NCI-H1694 treated with DMSO at 0.1 percent for 48 hours (cell line): Measurements from ENCODE around the gene GPR183.

Experiments
- DNase-seq: peaks from one replicate; lab custom pipeline; 2025; lab: John Stamatoyannopoulos, UW

The GPR183 gene

DNA sequence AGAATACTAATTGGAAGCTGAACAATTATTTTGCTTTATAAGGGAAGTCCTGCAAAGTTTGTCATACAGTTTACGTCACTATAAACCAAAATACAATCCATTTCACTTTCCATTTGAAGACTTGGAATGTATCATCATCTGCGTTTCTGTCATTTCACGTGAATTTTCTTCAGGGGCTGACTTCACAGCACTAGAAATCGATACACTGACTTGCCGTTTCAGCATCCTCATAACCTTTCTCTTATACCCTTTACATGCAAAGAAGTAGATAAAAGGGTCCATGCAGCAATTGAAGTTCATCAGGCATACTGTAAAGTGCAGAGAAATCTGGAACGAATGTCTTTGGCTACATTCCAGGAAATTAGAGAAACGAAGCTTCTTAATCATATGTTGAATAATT lies 12.2 kb downstream of the GPR183 start:
- DNase-seq: no peak

DNA sequence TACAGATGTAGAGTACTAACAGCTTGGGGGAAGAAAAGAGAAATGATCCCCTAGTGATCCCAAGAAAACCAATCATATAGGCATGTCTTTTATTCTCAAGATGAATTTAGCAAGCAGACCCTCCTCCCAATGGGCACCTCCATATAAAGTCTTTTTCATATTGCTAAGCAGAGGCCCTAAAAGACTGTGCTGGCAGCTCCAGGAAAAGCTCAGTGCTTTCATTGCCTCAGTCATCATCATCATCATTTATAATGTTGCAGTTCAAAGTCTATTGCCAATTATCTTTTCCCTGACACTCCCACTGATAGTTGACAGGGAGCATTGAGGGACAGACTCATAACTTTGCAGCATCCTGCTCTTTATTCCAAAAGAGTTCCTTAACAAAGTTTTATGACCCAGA lies 13.0 kb downstream of the GPR183 start:
- DNase-seq: no peak

DNA sequence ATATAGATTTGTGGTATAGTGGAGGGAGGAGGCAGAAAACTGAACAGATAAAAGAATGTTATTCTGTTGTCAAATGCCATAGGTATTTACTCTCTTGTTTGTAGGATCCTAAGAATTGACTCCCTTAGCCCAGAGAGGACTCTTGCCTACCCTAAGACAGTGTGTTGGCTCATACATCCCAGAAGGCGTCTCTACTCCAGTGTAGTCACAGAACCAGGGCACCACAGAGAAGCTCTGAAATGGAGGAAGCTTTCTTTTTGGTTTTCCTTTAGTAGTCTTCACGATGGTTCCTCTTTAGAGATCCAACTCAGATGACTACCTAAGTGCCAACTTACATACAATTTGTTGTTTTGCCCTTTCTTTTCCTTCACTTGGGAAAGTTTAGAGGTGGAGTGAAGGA lies 14.0 kb downstream of the GPR183 start:
- no peak for DNase-seq

DNA sequence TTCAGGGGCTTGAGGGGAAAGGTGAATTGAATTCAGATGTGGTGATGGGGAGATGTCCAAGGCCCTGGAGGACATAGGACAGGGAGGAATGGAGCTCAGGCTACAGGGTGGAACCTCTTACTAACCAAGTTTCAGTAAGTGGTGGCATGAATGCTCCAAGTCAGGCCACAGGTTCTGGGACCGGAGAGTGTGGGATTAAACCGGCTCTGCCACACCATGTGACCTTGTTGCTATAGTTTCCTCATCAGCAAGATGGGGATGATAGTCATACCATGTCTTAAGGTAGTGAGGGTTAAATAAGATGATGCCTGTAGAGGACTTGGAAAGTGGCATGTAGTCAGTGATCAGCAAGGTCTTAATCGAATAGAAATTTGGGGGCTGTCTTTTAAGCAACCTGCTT lies 16.3 kb downstream of the GPR183 start:
- DNase-seq: no peak

DNA sequence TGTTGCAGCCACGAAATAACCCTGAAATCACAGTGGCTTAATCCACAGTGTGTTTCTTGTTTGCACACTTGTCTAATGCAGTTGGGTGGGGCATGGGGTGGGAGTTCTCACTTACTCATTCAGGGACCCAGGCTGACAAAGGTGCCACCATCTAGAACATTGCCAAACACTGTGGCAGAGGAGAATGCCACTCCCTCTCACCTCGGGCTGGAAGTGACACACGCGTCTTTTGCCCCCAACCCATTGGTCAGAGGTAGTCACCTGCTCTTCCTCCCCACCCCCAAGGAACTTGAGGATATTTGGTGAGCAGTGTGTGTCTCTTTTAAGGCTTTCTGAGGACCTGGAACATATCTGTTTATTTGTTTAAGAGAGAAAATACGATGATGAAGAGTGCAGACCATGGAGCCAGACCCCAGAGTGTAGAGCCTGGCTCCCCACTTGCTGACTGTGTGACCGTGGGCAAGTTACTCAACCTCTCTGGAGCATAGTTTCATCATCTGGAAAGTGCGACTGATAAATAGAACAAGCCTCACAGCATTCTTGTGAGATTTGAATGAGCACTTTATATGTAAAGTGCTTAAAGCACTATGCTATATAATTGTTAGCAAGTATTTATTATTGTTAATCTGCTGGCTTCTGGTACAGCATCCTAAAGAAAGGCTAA lies 17.4 kb downstream of the GPR183 start:
- DNase-seq: no peak

DNA sequence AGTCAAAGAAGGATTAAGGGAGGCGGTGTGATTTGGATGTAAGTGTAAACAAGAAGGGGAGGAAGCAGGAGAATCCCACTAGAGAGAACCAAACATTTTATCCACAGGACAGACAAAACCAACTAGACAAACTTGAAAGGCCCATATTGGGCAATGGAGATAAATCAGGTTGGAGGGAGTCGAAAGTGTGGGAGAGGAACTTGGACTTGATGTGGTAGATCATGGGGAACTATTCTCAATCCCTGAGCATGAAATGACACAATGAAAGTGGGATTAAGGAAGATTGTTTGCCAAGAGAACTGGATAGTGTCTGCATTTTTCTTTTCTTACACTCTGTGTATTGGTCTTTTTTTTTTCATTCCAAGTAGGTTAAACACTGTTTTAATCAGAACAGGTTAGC lies 17.9 kb downstream of the GPR183 start:
- no peak for DNase-seq

DNA sequence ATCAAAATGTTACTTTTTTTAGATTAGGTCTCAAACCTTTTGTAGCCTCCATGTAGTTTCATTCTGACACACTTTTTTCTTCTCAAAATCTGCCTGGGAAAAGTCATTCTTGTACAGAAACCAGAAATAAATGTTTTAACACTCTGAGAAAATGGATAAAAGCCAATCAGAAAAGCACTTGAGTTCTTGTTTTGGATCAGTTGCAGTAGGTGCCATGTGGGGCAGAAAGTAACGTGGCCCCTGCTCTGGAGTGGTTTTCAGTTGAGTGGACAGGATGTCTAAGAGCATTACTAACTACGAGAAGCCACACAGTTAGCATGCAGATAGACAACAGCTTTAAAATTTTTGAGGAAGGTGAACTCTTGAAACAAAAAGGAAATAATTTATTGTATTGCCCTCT lies 19.1 kb downstream of the GPR183 start:
- no peak for DNase-seq

DNA sequence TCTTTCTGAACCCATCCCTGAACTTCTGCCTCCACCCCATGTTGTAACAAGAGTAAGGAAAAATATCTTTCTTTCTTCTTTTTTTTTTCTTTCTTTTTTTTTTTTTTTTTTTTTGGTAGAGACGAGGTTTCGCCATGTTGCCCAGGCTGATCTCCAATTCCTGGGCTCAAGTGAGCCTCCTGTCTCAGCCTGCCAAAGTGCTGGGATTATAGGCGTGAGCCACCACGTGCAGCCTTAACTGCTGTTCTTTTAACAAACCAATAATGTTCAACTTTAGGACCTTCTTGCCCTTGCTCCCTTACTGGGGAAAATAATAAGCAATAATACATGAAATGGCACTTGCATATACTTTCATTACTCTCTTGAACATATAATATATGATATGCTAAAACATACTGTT lies 19.6 kb downstream of the GPR183 start:
- no peak for DNase-seq

DNA sequence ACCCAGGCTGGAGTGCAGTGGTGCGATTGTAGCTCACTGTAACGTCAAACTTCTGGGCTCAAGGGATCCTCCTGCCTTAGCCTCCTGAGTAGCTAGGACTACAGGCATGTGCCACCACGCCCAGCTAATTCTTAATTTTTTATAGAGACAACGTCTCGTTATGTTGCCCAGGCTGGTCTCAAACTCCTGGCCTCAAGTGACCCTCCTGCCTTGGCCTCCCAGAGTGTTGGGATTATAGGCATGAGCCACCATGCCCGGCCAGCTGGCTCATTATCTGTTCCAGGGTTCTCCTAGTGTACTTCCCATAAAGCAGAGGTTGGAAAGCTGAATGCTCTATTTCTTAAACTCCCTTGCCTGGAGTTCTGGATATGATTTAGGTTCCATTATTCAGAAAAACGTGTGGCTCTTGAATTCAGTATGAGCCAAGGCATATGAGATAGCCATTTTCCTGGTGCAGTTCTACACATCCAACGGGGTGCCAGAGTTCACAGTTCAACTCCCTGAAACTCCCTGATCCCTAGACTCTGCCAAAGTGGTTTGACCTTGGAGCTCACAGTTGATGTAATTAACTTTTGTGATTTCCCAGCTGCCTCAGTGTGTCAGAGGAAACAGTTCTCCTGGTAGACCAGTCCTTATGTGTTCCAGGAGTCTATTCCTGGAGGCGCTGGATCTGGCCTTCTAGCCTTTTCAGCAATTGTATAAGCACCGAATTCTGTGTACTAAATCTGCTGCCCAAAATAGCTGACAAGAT lies 21.6 kb downstream of the GPR183 start:
- no peak for DNase-seq

DNA sequence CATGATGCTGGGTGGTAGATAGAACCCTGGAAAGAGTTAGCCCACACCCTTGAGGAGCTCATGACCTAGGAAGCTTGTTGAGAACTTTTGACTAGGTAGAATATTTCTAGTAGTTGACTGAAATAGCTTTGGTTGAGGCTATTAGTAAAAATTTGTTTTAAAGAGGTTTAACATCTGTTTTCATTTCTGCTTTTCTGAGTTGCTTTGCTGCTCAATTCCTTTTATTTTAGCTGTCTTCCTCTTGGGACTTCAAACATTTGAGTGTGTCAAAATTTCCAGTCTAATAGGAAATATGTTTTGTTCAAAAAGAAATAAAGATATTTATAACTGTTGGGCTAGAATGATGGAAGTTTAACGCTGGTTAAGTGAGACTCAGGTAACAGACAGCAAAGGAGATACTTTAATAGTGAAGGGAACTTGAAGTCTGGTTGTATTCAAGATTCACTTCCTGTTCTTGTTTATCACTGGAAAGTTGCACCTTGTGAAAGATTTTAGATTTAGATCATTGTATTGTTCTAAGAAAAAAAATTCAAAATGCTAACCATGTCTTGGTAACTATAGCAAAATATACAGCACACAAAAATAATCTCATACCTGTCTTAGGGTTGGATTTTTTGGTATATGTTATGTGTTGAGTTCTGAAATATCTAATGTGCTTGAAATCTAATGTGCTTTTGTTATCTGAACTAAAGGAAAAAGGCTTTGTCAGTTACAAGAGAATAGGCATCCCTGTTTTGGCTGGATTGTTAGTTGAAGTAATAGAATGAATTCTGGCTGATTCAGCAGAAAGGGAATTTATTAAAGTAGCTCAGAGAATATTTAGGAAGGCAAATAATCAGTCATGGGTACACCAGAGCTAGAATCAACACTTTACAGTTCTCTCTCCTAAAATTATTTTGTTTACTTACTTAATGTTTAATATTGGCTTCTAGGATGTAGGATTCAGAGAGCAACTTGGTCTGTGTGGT lies 24.7 kb downstream of the GPR183 start:
- DNase-seq: no peak

DNA sequence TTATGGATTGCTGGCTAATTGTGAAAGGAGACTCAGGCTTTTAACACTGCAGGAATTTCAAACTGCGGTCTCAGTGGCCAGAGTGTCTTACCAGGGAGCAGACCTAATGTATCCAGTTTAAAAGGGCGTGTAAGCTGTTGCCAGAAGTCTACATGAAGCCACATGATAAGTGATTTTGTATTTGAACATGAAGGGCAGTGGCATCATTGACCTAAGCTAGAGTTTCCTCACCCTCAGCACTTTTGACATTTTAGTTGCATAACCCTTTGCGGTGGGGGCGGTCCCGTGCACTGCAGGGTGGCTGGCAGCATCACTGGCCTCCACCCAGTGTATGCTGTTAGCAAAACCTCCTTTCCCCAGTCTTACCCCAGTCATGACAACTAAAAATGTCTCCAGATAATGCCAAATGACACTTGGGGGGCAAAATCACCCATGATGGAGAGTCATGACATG lies 25.4 kb downstream of the GPR183 start:
- DNase-seq: no peak

DNA sequence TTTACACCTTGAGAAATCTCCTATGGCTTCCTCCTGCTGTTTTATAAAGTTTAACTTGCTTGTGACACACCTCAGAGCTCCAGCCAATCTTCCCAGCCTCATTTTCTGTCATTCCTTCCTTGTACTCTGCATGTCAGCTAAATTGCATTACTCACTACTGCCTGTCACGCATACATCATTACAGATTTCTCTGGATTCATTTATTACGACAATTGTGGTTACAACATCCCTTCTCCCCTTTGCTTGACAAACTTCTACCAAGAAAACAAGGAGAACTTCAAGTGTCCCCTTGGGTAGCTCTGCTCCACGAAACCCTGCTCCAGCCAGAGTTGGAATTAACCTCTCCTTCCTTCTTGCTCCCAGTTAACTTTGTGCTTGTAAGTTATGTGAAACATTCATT lies 27.0 kb downstream of the GPR183 start:
- DNase-seq: no peak

DNA sequence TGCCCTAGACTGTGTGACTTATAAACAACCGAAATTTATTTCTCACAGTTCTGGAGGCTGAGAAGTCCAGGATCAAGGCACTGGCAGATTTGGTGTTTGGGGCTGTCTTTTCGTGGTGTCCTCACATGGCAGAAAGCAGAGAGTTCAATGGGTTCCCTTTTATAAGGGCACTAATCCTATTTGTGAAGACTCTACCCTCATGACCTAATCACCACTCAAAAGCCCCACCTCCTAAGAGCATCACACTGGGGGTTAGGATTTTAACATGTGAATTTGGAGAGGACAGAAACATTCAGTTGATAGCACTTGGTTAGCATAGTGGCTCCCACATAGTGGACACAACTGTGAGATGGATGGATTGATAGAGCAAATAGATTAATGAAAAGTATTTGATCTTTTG lies 27.6 kb downstream of the GPR183 start:
- DNase-seq: no peak

DNA sequence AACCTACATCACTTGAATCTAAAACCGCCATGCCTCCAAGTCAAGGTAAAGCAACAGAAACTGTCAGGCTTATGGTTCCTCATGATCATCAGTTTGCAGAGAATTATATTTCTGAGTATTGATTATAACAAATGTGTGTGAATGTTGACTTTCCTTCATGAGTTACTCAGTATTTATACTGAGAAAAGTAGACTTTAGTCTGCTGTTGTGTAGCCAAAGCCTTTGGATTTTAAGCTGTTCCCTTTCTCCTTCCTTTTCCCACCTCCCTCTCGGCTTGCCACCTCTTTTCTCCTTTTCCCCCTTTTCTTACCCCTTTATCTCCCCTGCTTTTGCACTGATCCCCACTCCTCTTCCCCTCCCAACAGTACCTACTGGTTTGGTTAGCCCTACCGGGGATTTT lies 28.4 kb downstream of the GPR183 start:
- no peak for DNase-seq

DNA sequence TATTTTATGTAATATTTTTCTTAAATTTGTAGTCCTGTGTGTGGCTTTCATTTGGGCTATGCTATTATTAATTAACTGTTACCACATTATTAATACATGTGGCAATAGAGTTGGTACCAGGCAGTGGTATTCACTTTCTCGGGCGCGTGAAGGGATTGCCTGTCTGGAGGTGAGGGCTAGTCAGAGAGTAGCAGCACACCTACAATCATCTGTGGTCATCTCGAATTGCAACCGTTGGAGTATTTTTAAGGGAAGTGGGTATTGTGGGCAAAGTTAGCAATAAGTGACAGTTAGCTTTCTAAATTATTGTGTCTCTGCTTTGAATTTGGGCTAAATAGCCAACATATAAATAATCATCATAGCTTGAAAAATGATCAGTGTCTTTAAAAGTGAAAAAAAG lies 29.0 kb downstream of the GPR183 start:
- DNase-seq: no peak

DNA sequence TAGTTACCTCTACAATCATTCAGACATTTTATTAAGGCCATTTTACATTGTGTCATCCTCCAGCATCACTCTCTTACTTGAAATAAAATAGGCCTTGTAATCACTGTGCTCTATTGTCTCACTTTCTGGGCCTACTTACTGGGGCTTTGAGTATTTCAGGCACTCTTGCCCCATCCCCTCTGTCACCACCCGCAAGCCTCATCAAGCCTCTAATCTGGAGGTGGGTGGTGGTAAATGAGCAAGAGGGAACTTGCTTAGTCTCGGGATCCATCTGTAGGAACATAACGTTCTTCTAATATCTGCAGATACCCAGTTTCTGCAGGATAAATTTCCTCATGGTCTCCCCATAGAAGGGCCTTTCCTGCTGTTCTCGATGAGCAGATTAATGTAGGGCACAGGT lies 29.6 kb downstream of the GPR183 start:
- no peak for DNase-seq

DNA sequence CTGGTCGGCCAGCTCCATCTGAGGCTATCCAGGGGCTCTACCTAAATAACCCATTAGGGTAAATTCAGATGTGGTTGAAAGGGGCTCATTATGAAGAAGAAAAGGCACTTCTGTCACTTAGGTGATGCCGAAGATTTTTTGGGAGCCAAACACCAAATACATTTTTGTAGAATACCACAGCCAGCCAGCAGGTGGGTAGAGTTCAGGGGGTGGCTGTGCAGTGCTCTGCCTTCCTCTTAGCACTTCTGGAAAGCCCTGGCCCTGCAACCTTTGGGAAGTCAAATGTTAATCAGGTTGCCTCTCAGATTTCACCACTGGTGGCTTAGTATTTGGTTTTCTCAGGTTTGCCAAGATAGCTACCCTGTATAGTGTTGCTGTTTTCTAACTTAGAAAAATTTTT lies 30.5 kb downstream of the GPR183 start:
- DNase-seq: no peak

DNA sequence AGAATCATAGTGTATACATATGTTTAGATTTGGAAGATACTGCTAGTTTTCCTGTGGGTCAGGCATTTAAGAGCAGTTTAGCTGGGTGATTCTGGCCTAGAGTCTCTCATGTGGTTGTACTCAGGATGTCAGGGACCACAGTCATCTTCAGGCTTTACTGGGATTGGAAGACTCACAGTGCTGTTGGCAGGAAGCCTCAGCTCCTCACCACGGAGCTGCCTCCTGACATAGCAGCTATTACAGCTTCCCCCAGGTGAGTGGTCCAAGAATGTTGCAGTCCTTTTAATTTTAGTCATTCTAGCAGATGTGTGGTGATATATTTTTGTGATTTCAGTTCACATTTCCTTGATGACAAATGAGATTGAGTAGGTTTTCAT lies 32.1 kb downstream of the GPR183 start:
- no peak for DNase-seq

DNA sequence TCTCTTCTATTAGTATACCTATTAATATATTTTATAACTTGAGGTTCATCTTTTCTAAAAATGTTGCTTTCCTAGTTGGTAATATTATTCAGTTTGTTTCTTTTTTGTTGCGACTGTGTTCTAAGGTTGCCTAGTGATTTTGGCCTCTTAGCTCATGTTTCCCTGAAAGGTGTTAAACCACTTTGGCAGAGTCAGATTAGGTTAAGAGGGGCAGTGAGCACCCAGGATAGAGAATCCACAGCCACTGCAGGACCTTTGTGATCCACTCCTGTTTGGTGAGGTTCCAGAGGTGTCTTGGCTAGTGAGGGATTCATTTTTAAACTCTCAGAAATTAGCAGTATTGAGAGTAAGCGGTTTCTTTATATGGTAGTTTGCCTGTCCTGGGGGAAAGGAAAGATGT lies 34.1 kb downstream of the GPR183 start:
- no peak for DNase-seq

DNA sequence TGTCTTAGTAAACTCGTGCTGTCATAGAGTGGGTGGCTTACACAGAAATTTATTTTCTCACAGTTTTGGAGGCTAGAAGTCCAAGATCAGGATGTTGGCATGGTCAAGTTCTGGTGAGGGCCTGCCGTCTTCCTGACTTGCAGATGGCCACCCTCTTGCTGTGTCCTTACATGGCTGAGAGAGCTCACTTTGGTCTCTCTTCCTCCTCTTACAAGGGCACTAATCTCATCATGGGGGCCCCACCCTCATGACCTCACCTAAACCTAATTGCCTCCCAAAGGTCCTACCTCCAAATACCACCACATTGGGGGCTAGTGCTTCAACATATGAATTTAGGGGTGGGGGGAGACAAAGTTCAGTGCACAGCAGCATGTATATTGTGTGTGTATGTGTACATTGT lies 34.7 kb downstream of the GPR183 start:
- no peak for DNase-seq

DNA sequence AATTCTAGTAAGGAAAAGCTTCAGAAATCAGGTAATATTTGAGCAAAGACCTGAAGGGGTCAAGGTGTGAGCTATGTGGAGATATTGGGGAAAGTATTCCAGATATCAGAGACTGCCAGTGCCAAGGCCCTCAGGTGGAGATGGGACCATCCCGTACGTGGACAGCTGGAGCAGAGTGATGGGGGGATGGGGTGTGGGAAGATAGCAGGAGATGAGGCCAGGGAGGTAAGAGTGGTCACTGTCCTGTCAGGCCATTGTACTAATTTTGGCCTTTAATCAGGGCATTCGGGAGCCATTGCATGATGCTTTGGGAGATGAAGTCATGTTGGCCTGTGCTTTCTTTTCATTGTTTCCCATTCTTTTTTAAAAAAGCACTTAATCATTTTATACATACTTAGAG lies 36.0 kb downstream of the GPR183 start:
- DNase-seq: no peak

DNA sequence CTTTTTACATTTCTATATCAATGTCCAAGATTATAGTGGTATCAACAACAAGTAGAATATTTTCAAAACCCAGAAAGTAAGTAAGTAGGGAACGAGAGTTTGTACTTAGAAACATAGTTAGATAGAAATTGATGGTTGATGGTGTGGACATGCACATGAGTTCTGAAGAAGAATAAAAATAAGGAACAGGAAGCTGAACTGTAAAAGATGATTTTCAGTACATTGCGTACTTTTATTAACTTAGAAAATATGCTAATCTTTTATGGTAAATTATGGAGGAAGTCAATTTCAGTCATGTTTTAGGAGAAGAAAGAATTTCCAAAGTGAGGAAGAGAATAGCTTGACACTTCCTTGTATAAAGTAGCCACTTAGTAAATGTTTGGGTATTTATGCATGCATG lies 36.7 kb downstream of the GPR183 start:
- no peak for DNase-seq
